Thyroid gland (tissue), 4 donors: ENCODE measurements around the gene TAS2R38.

Experiments
- CTCF ChIP-seq, 6 experiments: fragments of 200-600 bp in 3 of 6; fragments of 450-650 bp in 3 of 6; sonication (generic) in 3 of 6; IDR thresholded peaks; one replicate each; pipeline ENCODE4 v1.5.1; 2016 to 2019; ENCODE audit warnings: antibody characterized with exemption in 6 of 6, mild to moderate bottlenecking in 2 of 6, inconsistent platforms in 1 of 6, moderate library complexity in 1 of 6
- POLR2A ChIP-seq, 2 donors: fragments of 450-650 bp; IDR thresholded peaks; one replicate each; pipeline ENCODE4 v1.6.1; 2017; ENCODE audit warnings: antibody characterized with exemption in 2 of 2, mild to moderate bottlenecking in 2 of 2, moderate library complexity in 1 of 2

GRCh38 chr7:141999058-141999623, 25.6 kb upstream of the TAS2R38 start:
- TF ChIP-seq CTCF (IDR thresholded peaks at IDR 0.05) (no peak), POLR2A (IDR thresholded peaks at IDR 0.05) (no peak)
